H9 (cell line): ENCODE measurements around the gene TUT4. TPM values are rescaled to one million over a fixed set of nuclear protein-coding genes. Genes with fewer than 3 reads are reported as not detected.
A peak's percentile ranks its signal among the peaks of the same experiment; 100 is the strongest.

ENCODE experiments used
- DNase-seq: peaks from one replicate; pipeline ENCODE4 v3.0.0-alpha.2; 2017
- H2AFZ ChIP-seq: one replicate; pipeline ENCODE4 v1.6.1; 2013; ENCODE audit warnings: mild to moderate bottlenecking, low read length, control low read depth, moderate library complexity
- H2AK5ac ChIP-seq: 2 replicates; pipeline ENCODE4 v1.6.1; 2013; ENCODE audit warnings: low read length, control low read depth, mixed read lengths; ENCODE audit not compliant: insufficient read length
- H2BK120ac ChIP-seq: one replicate; pipeline ENCODE4 v1.6.1; 2013; ENCODE audit warnings: low read depth, mild to moderate bottlenecking, low read length, control low read depth, inconsistent platforms; ENCODE audit not compliant: poor library complexity, severe bottlenecking
- H2BK12ac ChIP-seq: 2 replicates; pipeline ENCODE4 v1.6.1; 2013; ENCODE audit warnings: low read length, control low read depth, mixed read lengths, low read depth; ENCODE audit not compliant: insufficient read length
- H2BK15ac ChIP-seq: 2 replicates; pipeline ENCODE4 v1.6.1; 2013; ENCODE audit warnings: low read depth, low read length, control low read depth
- H2BK20ac ChIP-seq: one replicate; pipeline ENCODE4 v1.6.1; 2013; ENCODE audit warnings: low read depth, mild to moderate bottlenecking, low read length, control low read depth, inconsistent platforms; ENCODE audit not compliant: poor library complexity, severe bottlenecking
- H2BK5ac ChIP-seq: 2 replicates; pipeline ENCODE4 v1.6.1; 2013; ENCODE audit warnings: low read length, control low read depth, mixed read lengths; ENCODE audit not compliant: insufficient read length
- H3K14ac ChIP-seq: 2 replicates; pipeline ENCODE4 v1.6.1; 2013; ENCODE audit warnings: low read length, control low read depth; ENCODE audit not compliant: insufficient read depth
- H3K18ac ChIP-seq: 2 replicates; pipeline ENCODE4 v1.6.1; 2013; ENCODE audit warnings: low read depth, mild to moderate bottlenecking, mixed read lengths, low read length, control low read depth; ENCODE audit not compliant: insufficient read length
- H3K23ac ChIP-seq: 2 replicates; pipeline ENCODE4 v1.6.1; 2013; ENCODE audit warnings: low read length, control low read depth, mixed read lengths, low read depth; ENCODE audit not compliant: insufficient read length
- H3K23me2 ChIP-seq: 2 replicates; pipeline ENCODE4 v1.6.1; 2013; ENCODE audit warnings: low read depth, mild to moderate bottlenecking, mixed read lengths, low read length, control low read depth; ENCODE audit not compliant: insufficient read length, poor library complexity, severe bottlenecking
- H3K27ac ChIP-seq: 2 replicates; pipeline ENCODE4 v1.5.1; 2013; ENCODE audit warnings: low read length, control low read depth, mixed read lengths, low read depth; ENCODE audit not compliant: insufficient read length
- H3K27me3 ChIP-seq: 2 replicates; pipeline ENCODE4 v1.6.1; 2013; ENCODE audit warnings: low read length, control low read depth, inconsistent platforms; ENCODE audit not compliant: insufficient read depth
- H3K4ac ChIP-seq: 2 replicates; pipeline ENCODE4 v1.6.1; 2013; ENCODE audit warnings: low read depth, mild to moderate bottlenecking, control low read depth, inconsistent platforms, low read length, moderate library complexity
- H3K4me1 ChIP-seq: 2 replicates; pipeline ENCODE4 v1.6.1; 2013; ENCODE audit warnings: low read length, control low read depth, inconsistent platforms; ENCODE audit not compliant: insufficient read depth
- H3K4me2 ChIP-seq: 2 replicates; pipeline ENCODE4 v1.6.1; 2013; ENCODE audit warnings: low read length, control low read depth, mixed read lengths; ENCODE audit not compliant: insufficient read length, insufficient read depth
- H3K56ac ChIP-seq: 2 replicates; pipeline ENCODE4 v1.6.1; 2013; ENCODE audit warnings: low read depth, mild to moderate bottlenecking, mixed read lengths, low read length, control low read depth; ENCODE audit not compliant: insufficient read length
- H3K79me1 ChIP-seq: 2 replicates; pipeline ENCODE4 v1.6.1; 2013; ENCODE audit warnings: low read depth, mild to moderate bottlenecking, moderate library complexity, low read length, control low read depth, inconsistent platforms; ENCODE audit not compliant: insufficient read depth, poor library complexity, severe bottlenecking
- H3K79me2 ChIP-seq: 2 replicates; pipeline ENCODE4 v1.6.1; 2013; ENCODE audit warnings: low read length, control low read depth, inconsistent platforms; ENCODE audit not compliant: insufficient read depth
- H3K9ac ChIP-seq: 2 replicates; pipeline ENCODE4 v1.6.1; 2013; ENCODE audit warnings: low read length, control low read depth, mixed read lengths; ENCODE audit not compliant: insufficient read length; ENCODE audit errors: extremely low read depth
- H3K9me3 ChIP-seq: one replicate; pipeline ENCODE4 v1.6.1; 2013; ENCODE audit warnings: low read depth, low read length, inconsistent platforms; ENCODE audit not compliant: control insufficient read depth
- H3T11ph ChIP-seq: one replicate; pipeline ENCODE4 v1.6.1; 2013; ENCODE audit warnings: mild to moderate bottlenecking, low read length, control low read depth, inconsistent platforms
- H4K20me1 ChIP-seq: one replicate; pipeline ENCODE4 v1.6.1; 2013; ENCODE audit not compliant: control insufficient read depth, insufficient read length, insufficient read depth
- H4K5ac ChIP-seq: 2 replicates; pipeline ENCODE4 v1.6.1; 2013; ENCODE audit warnings: low read depth, mild to moderate bottlenecking, mixed read lengths, low read length, control low read depth; ENCODE audit not compliant: insufficient read length
- H4K8ac ChIP-seq: replicated peaks from 2 replicates; pipeline ENCODE4 v1.6.1; 2013; ENCODE audit warnings: low read length, control low read depth, mixed read lengths, low read depth; ENCODE audit not compliant: insufficient read length
- H4K91ac ChIP-seq: 2 replicates; pipeline ENCODE4 v1.6.1; 2013; ENCODE audit warnings: low read depth, mild to moderate bottlenecking, moderate library complexity, mixed read lengths, low read length, control low read depth; ENCODE audit not compliant: insufficient read length
- H3K27ac Mint-ChIP-seq, 3 experiments: 2 replicates in 2 of 3; 3 replicates in 1 of 3; pipeline ENCODE4 v1.8.0; 2020 to 2021; ENCODE audit warnings: mixed read lengths in 3 of 3, mild to moderate bottlenecking in 1 of 3, moderate library complexity in 1 of 3
- H3K27me3 Mint-ChIP-seq: 2 replicates; pipeline ENCODE4 v1.8.0; 2021; ENCODE audit warnings: low read depth, mild to moderate bottlenecking, moderate library complexity, mixed read lengths
- H3K36me3 Mint-ChIP-seq, 3 experiments: 2 replicates in 2 of 3; 3 replicates in 1 of 3; pipeline ENCODE4 v1.8.0; 2020 to 2021; ENCODE audit warnings: low read depth in 3 of 3, mixed read lengths in 3 of 3; ENCODE audit not compliant: insufficient read depth in 1 of 3
- H3K4me1 Mint-ChIP-seq, 2 experiments: 2 replicates each; pipeline ENCODE4 v1.8.0; 2020; ENCODE audit warnings: mixed read lengths in 2 of 2
- H3K4me3 Mint-ChIP-seq, 2 experiments: 2 replicates in 1 of 2; 3 replicates in 1 of 2; pipeline ENCODE4 v1.8.0; 2020 to 2021; ENCODE audit warnings: mild to moderate bottlenecking in 2 of 2, mixed read lengths in 2 of 2, moderate library complexity in 1 of 2
- H3K9me3 Mint-ChIP-seq, 2 experiments: 2 replicates in 1 of 2; 3 replicates in 1 of 2; pipeline ENCODE4 v1.8.0; 2020; ENCODE audit warnings: mild to moderate bottlenecking in 2 of 2, mixed read lengths in 2 of 2, moderate library complexity in 1 of 2
- WGBS: extraction: QIAGEN DNeasy Blood & Tissue Kit; methylation state at CpG from one replicate; pipeline ENCODE4 v1.1.7; 2013; ENCODE audit warnings: missing lambda C conversion rate, low lambda C conversion rate, mixed read lengths; ENCODE audit not compliant: insufficient read length; ENCODE audit errors: extremely low coverage; 5-methylcytosine and 5-hydroxymethylcytosine counted together
- total RNA-seq: library from RNA; stranded (reverse); gene quantifications from 2 replicates; pipeline ENCODE4 v1.2.1, GENCODE V29; 2021
- TF ChIP-seq, protein P1 (sequence below): fragments of 200-600 bp; sonication (generic); conservative IDR thresholded peaks from 3 replicates; pipeline ENCODE4 v1.8.0; 2021; ENCODE audit warnings: antibody characterized with exemption, mild to moderate bottlenecking

TUT4 gene
- total RNA-seq, 1 experiment from 2014 or later = 59.3 TPM

DNA sequence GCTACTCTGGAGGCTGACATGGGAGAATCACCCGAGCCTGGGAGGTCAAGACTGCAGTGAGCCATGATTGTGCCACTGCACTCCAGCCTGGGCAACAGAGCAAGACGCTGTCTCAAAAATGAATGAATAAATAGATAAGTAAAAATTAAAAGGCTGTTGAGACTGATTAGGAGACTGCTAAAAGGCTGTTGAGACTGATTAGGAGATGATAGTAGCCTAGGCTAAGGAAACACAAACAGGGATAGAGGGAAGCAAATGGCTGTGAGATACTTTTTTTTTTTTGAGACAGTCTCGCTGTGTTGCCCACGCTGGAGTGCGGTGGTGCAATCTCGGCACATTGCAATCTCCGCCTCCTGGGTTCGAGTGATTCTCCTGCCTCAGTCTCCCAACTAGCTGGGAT is 120.1 kb downstream of the TUT4 start:
- Histone ChIP-seq H3T11ph (no peak overlapping the region), H2BK12ac (no peak overlapping the region), H3K4me1 (peaks cover 5% of the 10 kb centered on the region; the same call in 1 of the 2 replicates), H3K14ac (no peak overlapping the region), H3K79me1 (no peaks in the 10 kb centered on the region), H2BK5ac (no peak overlapping the region), H3K23ac (no peak overlapping the region), H4K5ac (no peak overlapping the region), H4K20me1 (no peaks in the 10 kb centered on the region), H3K79me2 (no peaks in the 10 kb centered on the region), H2AFZ (no peak overlapping the region), H3K4ac (no peak overlapping the region), H3K23me2 (no peaks in the 10 kb centered on the region), H3K4me2 (no peak overlapping the region), H2BK20ac (no peak overlapping the region), H3K27me3 (no peaks in the 10 kb centered on the region), H3K27ac (no peak overlapping the region), H4K91ac (no peak overlapping the region), H2BK15ac (no peak overlapping the region), H3K56ac (no peak overlapping the region), H3K18ac (no peak overlapping the region), H3K9me3 (no peaks in the 10 kb centered on the region), H2BK120ac (no peak overlapping the region), H4K8ac (no peak overlapping the region), H3K9ac (no peak overlapping the region), H2AK5ac (no peak overlapping the region)
- TF ChIP-seq, protein P1, sequence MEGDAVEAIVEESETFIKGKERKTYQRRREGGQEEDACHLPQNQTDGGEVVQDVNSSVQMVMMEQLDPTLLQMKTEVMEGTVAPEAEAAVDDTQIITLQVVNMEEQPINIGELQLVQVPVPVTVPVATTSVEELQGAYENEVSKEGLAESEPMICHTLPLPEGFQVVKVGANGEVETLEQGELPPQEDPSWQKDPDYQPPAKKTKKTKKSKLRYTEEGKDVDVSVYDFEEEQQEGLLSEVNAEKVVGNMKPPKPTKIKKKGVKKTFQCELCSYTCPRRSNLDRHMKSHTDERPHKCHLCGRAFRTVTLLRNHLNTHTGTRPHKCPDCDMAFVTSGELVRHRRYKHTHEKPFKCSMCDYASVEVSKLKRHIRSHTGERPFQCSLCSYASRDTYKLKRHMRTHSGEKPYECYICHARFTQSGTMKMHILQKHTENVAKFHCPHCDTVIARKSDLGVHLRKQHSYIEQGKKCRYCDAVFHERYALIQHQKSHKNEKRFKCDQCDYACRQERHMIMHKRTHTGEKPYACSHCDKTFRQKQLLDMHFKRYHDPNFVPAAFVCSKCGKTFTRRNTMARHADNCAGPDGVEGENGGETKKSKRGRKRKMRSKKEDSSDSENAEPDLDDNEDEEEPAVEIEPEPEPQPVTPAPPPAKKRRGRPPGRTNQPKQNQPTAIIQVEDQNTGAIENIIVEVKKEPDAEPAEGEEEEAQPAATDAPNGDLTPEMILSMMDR = no peak
- 0 out of 7 replicates have a peak overlapping the region, but pooled peaks of 1 of the 3 experiments have one; percentile 63 for H3K27ac Mint-ChIP-seq
- H3K36me3 Mint-ChIP-seq = peaks cover 13 to 49% (median 43%) of the 10 kb centered on the region in 3 experiments; a peak in 6 of 7 replicates
- H3K4me1 Mint-ChIP-seq = peaks cover 9 to 10% of the 10 kb centered on the region in 2 experiments
- no peaks in the 10 kb centered on the region for H3K27me3 Mint-ChIP-seq
- WGBS = no CpG with 5 or more reads among the region's 8 CpGs
- no peaks in the 10 kb centered on the region for H3K9me3 Mint-ChIP-seq
- H3K4me3 Mint-ChIP-seq = no peak overlapping the region
- no peak for DNase-seq
